Testis (tissue), 3 donors: ENCODE results near the gene LRIG1. TPM values are rescaled to one million over a fixed set of nuclear protein-coding genes. Genes with fewer than 3 reads are reported as not detected.

ENCODE experiments used
- DNase-seq: peaks from one replicate; pipeline ENCODE4 v3.0.0-alpha.2; 2019
- H3K27ac ChIP-seq, 2 donors: fragments of 200-600 bp; sonication (generic); one replicate each; pipeline ENCODE4 v1.5.1; 2019
- H3K27me3 ChIP-seq: fragments of 200-600 bp; sonication (generic); one replicate; pipeline ENCODE4 v1.5.1; 2019
- H3K36me3 ChIP-seq: fragments of 200-600 bp; sonication (generic); one replicate; pipeline ENCODE4 v1.5.1; 2017; ENCODE audit warnings: low read depth; ENCODE audit errors: missing control alignments
- H3K4me1 ChIP-seq: fragments of 200-600 bp; sonication (generic); one replicate; pipeline ENCODE4 v1.5.1; 2019
- H3K4me3 ChIP-seq, 2 donors: fragments of 200-600 bp; sonication (generic); one replicate each; pipeline ENCODE4 v1.5.1; 2017 to 2019
- H3K9me3 ChIP-seq: fragments of 200-600 bp; sonication (generic); one replicate; pipeline ENCODE4 v1.5.1; 2017
- POLR2A ChIP-seq: fragments of 450-650 bp; IDR thresholded peaks from one replicate; pipeline ENCODE4 v1.6.1; 2017; ENCODE audit warnings: antibody characterized with exemption, mild to moderate bottlenecking, moderate library complexity
- WGBS, 2 donors: methylation state at CpG; one replicate each; pipeline ENCODE4 v1.1.5; 2018; 5-methylcytosine and 5-hydroxymethylcytosine counted together
- intact Hi-C: fragments of 100-400 bp; cut with DNase I; formaldehyde crosslinking; loops from one replicate; pipeline ENCODE4 v1.15.1; 2023; ENCODE audit warnings: low total_unique reads
- polyA plus RNA-seq: library from polyadenylated mRNA; stranded (reverse); fragments of 350-450 nt; fragmentation: Illumina TruSeq; extraction: RNeasy Lipid Tissue Mini Kit (QIAGEN cat#74804); gene quantifications from one replicate; pipeline ENCODE4 v1.2.3, GENCODE V29; 2014; ENCODE audit warnings: low read depth, low replicate concordance; ENCODE audit not compliant: insufficient read depth
- total RNA-seq, 2 donors: library from RNA; depleted of rRNA; stranded (reverse); fragments of >200 nt; gene quantifications; one replicate each; pipeline ENCODE4 v1.2.3, GENCODE V29; 2016
- TF ChIP-seq, protein P1 (sequence below), 3 experiments: fragments of 450-650 bp in 2 of 3; fragments of 200-600 bp in 1 of 3; sonication (generic) in 1 of 3; IDR thresholded peaks; one replicate each; pipeline ENCODE4 v1.5.1; 2016 to 2019; ENCODE audit warnings: antibody characterized with exemption in 3 of 3, mild to moderate bottlenecking in 2 of 3, moderate library complexity in 1 of 3

LRIG1 gene
- total and polyA plus RNA-seq, 3 donors from 2014 or later, result 62.7 to 107 (median 77.9) TPM

DNA sequence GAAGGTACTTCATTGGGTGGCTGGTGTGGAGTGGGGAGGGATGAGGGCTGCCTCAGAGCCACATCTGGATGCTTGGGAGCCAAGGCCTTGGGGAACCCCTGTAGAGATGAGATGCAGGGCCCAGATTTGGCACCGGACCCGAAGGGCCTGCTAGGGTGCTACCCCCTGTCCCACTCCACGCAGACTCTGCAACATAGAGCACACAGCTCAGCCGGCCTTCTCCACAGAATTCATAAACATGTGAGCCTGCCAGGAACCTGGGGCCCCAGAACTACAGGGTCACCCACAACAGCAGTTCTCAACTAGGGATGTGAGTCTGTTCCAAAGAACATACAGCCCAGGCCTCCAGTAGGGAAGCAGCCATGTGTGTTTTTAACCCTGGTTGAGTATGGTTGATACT is 62.8 kb downstream of the LRIG1 start:
- intact Hi-C loops, result no loop called here
- no peaks in the 10 kb centered on the region for H3K36me3 ChIP-seq
- H3K9me3 ChIP-seq, result no peaks in the 10 kb centered on the region
- H3K4me3 ChIP-seq, result no peak overlapping the region
- H3K27me3 ChIP-seq, result no peaks in the 10 kb centered on the region
- 78 to 80% methylated on average over 1 to 4 of the region's 4 CpGs for WGBS, 2 donors
- no peak for DNase-seq
- TF ChIP-seq, protein P1, sequence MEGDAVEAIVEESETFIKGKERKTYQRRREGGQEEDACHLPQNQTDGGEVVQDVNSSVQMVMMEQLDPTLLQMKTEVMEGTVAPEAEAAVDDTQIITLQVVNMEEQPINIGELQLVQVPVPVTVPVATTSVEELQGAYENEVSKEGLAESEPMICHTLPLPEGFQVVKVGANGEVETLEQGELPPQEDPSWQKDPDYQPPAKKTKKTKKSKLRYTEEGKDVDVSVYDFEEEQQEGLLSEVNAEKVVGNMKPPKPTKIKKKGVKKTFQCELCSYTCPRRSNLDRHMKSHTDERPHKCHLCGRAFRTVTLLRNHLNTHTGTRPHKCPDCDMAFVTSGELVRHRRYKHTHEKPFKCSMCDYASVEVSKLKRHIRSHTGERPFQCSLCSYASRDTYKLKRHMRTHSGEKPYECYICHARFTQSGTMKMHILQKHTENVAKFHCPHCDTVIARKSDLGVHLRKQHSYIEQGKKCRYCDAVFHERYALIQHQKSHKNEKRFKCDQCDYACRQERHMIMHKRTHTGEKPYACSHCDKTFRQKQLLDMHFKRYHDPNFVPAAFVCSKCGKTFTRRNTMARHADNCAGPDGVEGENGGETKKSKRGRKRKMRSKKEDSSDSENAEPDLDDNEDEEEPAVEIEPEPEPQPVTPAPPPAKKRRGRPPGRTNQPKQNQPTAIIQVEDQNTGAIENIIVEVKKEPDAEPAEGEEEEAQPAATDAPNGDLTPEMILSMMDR (IDR thresholded peaks at IDR 0.05), result no peak
- no peak for TF ChIP-seq POLR2A
- peaks cover 12% of the 10 kb centered on the region for H3K4me1 ChIP-seq
- H3K27ac ChIP-seq, result no peak overlapping the region

DNA sequence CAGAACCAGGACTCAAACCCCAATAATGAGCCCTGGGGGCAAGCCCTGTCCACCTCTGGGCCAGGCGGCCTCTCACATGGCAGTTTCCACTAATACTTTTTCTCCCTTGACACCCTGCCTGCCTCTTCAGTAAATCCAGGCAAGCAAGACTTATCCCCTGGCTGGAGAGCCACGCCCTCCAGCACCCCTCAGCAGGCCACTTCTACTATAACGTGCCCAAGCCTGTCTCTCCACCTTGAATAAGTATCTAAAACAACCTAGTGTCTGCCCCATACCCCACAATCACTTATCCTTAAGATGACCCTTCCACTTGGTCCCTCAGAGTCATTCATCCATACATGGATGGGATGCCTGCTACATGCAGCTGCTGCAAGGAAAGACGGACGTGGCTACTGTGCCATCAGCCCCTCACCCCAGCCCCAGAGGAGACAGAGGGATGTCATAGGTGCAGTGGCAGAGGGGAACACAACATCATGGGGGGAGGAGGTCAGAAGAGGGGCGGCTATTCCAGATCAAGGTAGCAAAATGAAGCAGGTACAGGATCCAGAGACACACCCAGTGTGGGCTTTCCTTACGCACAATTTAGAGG is 63.4 kb downstream of the LRIG1 start:
- intact Hi-C loops, result no loop called here
- Histone ChIP-seq H3K9me3 (no peaks in the 10 kb centered on the region), H3K36me3 (no peaks in the 10 kb centered on the region), H3K4me3 (no peak overlapping the region), H3K27me3 (no peaks in the 10 kb centered on the region), H3K4me1 (peaks cover 6% of the 10 kb centered on the region), H3K27ac (no peak overlapping the region)
- TF ChIP-seq POLR2A, result no peak
- TF ChIP-seq, protein P1 (IDR thresholded peaks at IDR 0.05), result no peak
- no peak for DNase-seq
- 92 to 95% methylated on average over 7 of the region's 7 CpGs for WGBS, 2 donors

DNA sequence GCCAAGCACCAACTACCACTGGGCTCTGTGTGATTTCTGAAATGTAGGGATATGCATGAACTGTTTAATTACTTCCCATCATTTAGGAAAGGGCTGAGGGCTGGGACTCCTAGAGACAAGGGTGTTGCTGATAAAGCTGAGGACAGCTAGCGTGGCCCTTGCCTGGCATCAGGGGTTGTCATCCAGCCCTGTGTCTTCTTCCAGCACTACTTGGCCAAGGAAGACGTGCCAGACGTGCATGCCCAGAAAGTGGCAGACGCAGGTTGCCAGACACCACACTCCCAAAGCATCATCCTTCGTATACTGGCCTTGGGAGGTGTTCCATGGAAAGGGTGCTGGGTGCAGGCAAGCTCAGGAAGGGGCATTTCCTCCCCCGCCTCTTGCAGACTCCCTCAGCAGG is 64.8 kb downstream of the LRIG1 start:
- Histone ChIP-seq H3K4me1 (peaks cover 3% of the 10 kb centered on the region), H3K9me3 (no peaks in the 10 kb centered on the region), H3K36me3 (no peaks in the 10 kb centered on the region), H3K27me3 (no peaks in the 10 kb centered on the region), H3K27ac (no peak overlapping the region), H3K4me3 (no peak overlapping the region)
- DNase-seq, result no peak
- no peak for TF ChIP-seq POLR2A
- TF ChIP-seq, protein P1 (IDR thresholded peaks at IDR 0.05), result no peak
- intact Hi-C loops, result no loop called here
- WGBS, 2 donors, result 65 to 86% methylated on average over 6 of the region's 6 CpGs

DNA sequence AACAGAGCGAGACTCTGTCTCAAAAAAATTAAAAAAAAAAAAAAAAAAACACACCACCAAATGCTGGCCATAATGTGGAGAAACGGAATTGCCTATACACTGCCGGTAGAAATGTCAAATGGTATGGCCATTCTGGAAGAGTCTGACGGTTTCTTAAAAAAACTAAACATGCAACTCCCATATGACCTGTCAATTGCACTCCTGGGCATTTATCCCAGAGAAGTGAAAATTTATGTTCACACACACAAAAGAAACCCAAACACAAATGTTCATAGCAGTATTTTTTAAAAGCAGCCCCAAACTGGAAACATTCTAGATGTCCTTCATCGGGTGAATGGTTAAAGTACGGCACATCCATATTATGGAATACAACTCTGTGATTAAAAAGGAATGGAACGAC is 66.1 kb downstream of the LRIG1 start:
- intact Hi-C loops, result no loop called here
- peaks cover under 1% of the 10 kb centered on the region for H3K4me1 ChIP-seq
- WGBS, 2 donors, result 81 to 84% methylated on average over 7 of the region's 7 CpGs
- DNase-seq, result no peak
- no peaks in the 10 kb centered on the region for H3K27me3 ChIP-seq
- TF ChIP-seq, protein P1 (IDR thresholded peaks at IDR 0.05), result no peak
- no peak for TF ChIP-seq POLR2A
- no peaks in the 10 kb centered on the region for H3K36me3 ChIP-seq
- no peaks in the 10 kb centered on the region for H3K9me3 ChIP-seq
- no peak overlapping the region for H3K4me3 ChIP-seq
- no peak overlapping the region for H3K27ac ChIP-seq

DNA sequence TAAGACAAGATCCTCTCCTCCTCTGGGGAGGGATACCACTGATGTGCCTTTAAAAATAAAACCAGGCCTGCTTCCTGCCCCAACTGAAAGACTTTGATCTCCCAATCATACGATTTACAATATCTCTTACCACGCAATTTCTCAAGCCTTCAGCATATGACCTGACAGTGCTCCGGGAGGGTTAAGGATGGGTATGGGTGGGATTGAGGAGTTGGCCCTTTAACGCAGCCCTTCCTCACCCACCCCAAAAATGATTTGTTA is 67.4 kb downstream of the LRIG1 start:
- Histone ChIP-seq H3K27me3 (no peaks in the 10 kb centered on the region), H3K9me3 (no peaks in the 10 kb centered on the region), H3K4me1 (peaks cover 9% of the 10 kb centered on the region), H3K4me3 (no peak overlapping the region), H3K27ac (no peak overlapping the region), H3K36me3 (no peaks in the 10 kb centered on the region)
- TF ChIP-seq POLR2A, result no peak
- TF ChIP-seq, protein P1 (IDR thresholded peaks at IDR 0.05), result no peak
- 75 to 76% methylated on average over 4 of the region's 4 CpGs for WGBS, 2 donors
- no peak for DNase-seq
- intact Hi-C loops, result no loop called here
